Spleen (tissue), 11 donors: ENCODE measurements around the gene KLK14. TPM values are rescaled to one million over a fixed set of nuclear protein-coding genes. Genes with fewer than 3 reads are reported as not detected.

ENCODE experiments used
- DNase-seq: peaks from one replicate; pipeline ENCODE4 v3.0.0-alpha.2; 2020
- H3K27ac ChIP-seq, 8 donors: fragments of 200-600 bp; sonication (generic) in 7 of 8; 1 replicate in 4 of 8; 2 replicates in 4 of 8; pipeline versions ENCODE4 v1.5.0 to v1.8.0; 2016 to 2021; ENCODE audit warnings: inconsistent platforms in 4 of 8, mild to moderate bottlenecking in 4 of 8, moderate library complexity in 1 of 8
- H3K27me3 ChIP-seq, 7 donors: fragments of 200-600 bp; sonication (generic) in 6 of 7; replicated peaks in 1 of 7; 1 replicate in 4 of 7; 2 replicates in 3 of 7; pipeline versions ENCODE4 v1.5.0 to v1.8.0; 2016 to 2021; ENCODE audit warnings: inconsistent platforms in 3 of 7, mild to moderate bottlenecking in 1 of 7
- H3K36me3 ChIP-seq, 6 donors: fragments of 200-600 bp; sonication (generic) in 5 of 6; 1 replicate in 4 of 6; 2 replicates in 2 of 6; pipeline versions ENCODE4 v1.5.0 to v1.8.0; 2016 to 2021; ENCODE audit warnings: inconsistent platforms in 2 of 6
- H3K4me1 ChIP-seq, 6 donors: fragments of 200-600 bp; sonication (generic) in 5 of 6; 1 replicate in 3 of 6; 2 replicates in 3 of 6; pipeline versions ENCODE4 v1.5.0 to v1.8.0; 2016 to 2021; ENCODE audit warnings: inconsistent platforms in 3 of 6
- H3K4me3 ChIP-seq, 8 donors: fragments of 200-600 bp; sonication (generic) in 7 of 8; 1 replicate in 4 of 8; 2 replicates in 4 of 8; pipeline versions ENCODE4 v1.5.0 to v1.8.0; 2016 to 2021; ENCODE audit warnings: inconsistent platforms in 4 of 8, mild to moderate bottlenecking in 4 of 8, moderate library complexity in 2 of 8
- H3K9me3 ChIP-seq, 8 donors: fragments of 200-600 bp; sonication (generic) in 7 of 8; 1 replicate in 4 of 8; 2 replicates in 4 of 8; pipeline versions ENCODE4 v1.5.0 to v1.8.0; 2016 to 2021; ENCODE audit warnings: inconsistent platforms in 4 of 8
- POLR2A ChIP-seq, 3 donors: fragments of 450-650 bp; IDR thresholded peaks; one replicate each; pipeline ENCODE4 v1.5.1; 2017; ENCODE audit warnings: antibody characterized with exemption in 3 of 3, mild to moderate bottlenecking in 1 of 3
- POLR2AphosphoS5 ChIP-seq, 3 donors: sonication (generic); formaldehyde crosslinking; IDR thresholded peaks; one replicate each; pipeline ENCODE4 v1.5.1; 2017; ENCODE audit warnings: antibody characterized with exemption in 3 of 3
- WGBS, 5 donors: extraction: QIAGEN DNeasy Blood & Tissue Kit in 3 of 5; methylation state at CpG; one replicate each; pipeline versions ENCODE4 v1.1.5 to v1.1.7; 2013 to 2018; 5-methylcytosine and 5-hydroxymethylcytosine counted together
- intact Hi-C: fragments of 100-400 bp; cut with DNase I; formaldehyde crosslinking; loops from one replicate; pipeline ENCODE4 v1.15.0; 2023; ENCODE audit warnings: low total_unique reads
- polyA plus RNA-seq, 3 donors: library from polyadenylated mRNA; stranded (reverse); fragments of 200-250 nt; gene quantifications; one replicate each; pipeline ENCODE4 v1.2.1, GENCODE V29; 2013
- total RNA-seq, 7 donors: library from RNA; depleted of rRNA in 3 of 7; stranded (reverse); fragments of >200 nt in 3 of 7; fragmentation: NEBNext Ultra II Directional in 4 of 7; extraction: Animal tissue kit (Norgen Biotek cat#: 25700) in 4 of 7; gene quantifications; one replicate each; pipeline versions ENCODE4 v1.1.0 to v1.2.1, GENCODE V29; 2016 to 2021
- TF ChIP-seq, protein P1 (sequence below), 11 experiments: fragments of 200-600 bp in 7 of 11; fragments of 450-650 bp in 4 of 11; sonication (generic) in 4 of 11; IDR thresholded peaks in 8 of 11; conservative IDR thresholded peaks in 3 of 11; 1 replicate in 7 of 11; 2 replicates in 4 of 11; pipeline versions ENCODE4 v1.4.0 to v1.8.0; 2016 to 2021; ENCODE audit warnings: antibody characterized with exemption in 11 of 11, inconsistent platforms in 4 of 11, mild to moderate bottlenecking in 1 of 11
- donor health status: healthy with polysubstance abuse.
- donor health status: DM: no; HTN: no; CAD: no; lungs with moderate emphysema.
- donor health status: DM: no; HTN: no; CAD: no.
- donor health status: Bipolar disorder and iron deficiency.
- donor health status: healthy.
- donor health status: DM: no; HTN: no; CAD: no.
- donor health status: DM: yes; HTN: yes; CAD: no.

The KLK14 gene
- total and polyA plus RNA-seq, 10 donors = 0.12 to 0.63 (median 0.33) TPM; not detected in 5

DNA sequence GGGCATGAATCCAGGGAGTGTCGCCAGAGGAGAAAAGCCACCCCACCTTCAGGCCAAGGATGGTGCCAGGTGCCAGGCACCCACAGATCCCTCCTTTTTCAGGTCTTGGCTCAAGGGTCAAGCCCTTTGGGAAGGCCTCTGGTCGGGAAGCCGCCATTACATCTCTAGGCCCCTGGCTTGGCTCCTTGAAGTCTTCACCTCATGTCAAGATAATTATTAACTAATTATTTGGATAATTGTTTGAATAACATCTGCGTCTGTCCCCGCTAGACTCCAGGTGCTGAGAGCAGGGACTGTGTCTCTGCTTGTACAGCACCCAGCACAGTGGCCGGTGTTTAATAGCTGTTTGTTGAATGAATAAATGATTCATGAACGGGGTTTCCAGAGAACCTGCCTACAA is 19.0 kb downstream of the KLK14 start:
- WGBS, 5 donors = 93 to 97% (median 95%) methylated on average over 7 of the region's 7 CpGs
- H3K4me3 ChIP-seq = no peak overlapping the region
- no peaks in the 10 kb centered on the region for H3K9me3 ChIP-seq
- H3K36me3 ChIP-seq = no peaks in the 10 kb centered on the region
- peaks cover 0 to 80% (median 25%) of the 10 kb centered on the region in 7 donors for H3K27me3 ChIP-seq
- peaks cover 0 to 11% (median 6%) of the 10 kb centered on the region in 6 donors for H3K4me1 ChIP-seq
- intact Hi-C loops = no loop called here
- TF ChIP-seq, protein P1, sequence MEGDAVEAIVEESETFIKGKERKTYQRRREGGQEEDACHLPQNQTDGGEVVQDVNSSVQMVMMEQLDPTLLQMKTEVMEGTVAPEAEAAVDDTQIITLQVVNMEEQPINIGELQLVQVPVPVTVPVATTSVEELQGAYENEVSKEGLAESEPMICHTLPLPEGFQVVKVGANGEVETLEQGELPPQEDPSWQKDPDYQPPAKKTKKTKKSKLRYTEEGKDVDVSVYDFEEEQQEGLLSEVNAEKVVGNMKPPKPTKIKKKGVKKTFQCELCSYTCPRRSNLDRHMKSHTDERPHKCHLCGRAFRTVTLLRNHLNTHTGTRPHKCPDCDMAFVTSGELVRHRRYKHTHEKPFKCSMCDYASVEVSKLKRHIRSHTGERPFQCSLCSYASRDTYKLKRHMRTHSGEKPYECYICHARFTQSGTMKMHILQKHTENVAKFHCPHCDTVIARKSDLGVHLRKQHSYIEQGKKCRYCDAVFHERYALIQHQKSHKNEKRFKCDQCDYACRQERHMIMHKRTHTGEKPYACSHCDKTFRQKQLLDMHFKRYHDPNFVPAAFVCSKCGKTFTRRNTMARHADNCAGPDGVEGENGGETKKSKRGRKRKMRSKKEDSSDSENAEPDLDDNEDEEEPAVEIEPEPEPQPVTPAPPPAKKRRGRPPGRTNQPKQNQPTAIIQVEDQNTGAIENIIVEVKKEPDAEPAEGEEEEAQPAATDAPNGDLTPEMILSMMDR (IDR thresholded peaks at IDR 0.05 in 8 of 11, conservative IDR thresholded peaks at IDR 0.05 in 3 of 11) = no peak
- no peak for TF ChIP-seq POLR2AphosphoS5 (IDR thresholded peaks at IDR 0.05)
- TF ChIP-seq POLR2A (IDR thresholded peaks at IDR 0.05) = no peak
- no peak for DNase-seq
- H3K27ac ChIP-seq = no peak overlapping the region

DNA sequence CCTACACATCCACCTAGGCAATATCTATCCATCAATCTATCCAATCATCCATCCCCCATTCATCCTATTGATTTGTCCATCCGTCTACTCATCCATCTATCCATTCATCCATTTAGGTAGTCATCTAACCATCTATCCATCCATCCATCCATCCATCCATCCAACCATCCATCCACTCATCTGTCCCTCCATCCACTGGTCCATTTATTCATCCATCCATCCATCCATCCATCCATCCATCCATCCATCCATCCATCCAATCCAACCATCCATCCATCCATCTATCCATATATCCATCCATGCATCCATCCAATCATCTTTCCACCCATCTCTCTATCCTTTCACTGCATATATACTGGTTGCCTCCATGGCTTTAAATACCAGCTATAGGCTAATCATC is 21.7 kb downstream of the KLK14 start:
- no peak for DNase-seq
- no peak overlapping the region for H3K27ac ChIP-seq
- H3K9me3 ChIP-seq = no peaks in the 10 kb centered on the region
- peaks cover 0 to 65% (median 24%) of the 10 kb centered on the region in 7 donors for H3K27me3 ChIP-seq
- no peaks in the 10 kb centered on the region for H3K36me3 ChIP-seq
- H3K4me3 ChIP-seq = no peak overlapping the region
- peaks cover 0 to 11% (median 6%) of the 10 kb centered on the region in 6 donors for H3K4me1 ChIP-seq
- TF ChIP-seq POLR2AphosphoS5 (IDR thresholded peaks at IDR 0.05) (no peak), POLR2A (IDR thresholded peaks at IDR 0.05) (no peak)
- TF ChIP-seq, protein P1 (IDR thresholded peaks at IDR 0.05 in 8 of 11, conservative IDR thresholded peaks at IDR 0.05 in 3 of 11) = no peak
- 0 to 81% (median 0%) methylated on average over 1 of the region's 1 CpG for WGBS, 5 donors
- intact Hi-C loops = no loop called here

DNA sequence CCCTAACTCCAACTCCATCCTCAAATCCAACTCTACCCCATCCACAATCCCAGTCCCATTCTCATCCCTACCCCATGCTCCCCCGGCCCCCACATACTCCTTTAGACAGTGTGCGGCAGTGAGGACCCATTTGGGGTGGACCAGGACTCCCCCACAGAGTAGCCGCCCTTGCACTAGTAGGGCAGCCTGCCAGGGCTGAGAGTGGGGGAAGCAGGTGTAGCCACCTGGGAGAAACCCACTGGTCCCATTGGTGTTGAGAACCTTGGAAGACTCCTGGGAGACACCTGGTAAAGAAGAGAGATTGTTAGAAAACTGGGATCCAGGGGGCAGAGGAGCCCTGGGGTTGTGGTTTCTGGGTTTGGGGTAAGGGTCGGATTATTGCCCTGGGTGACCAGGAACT is 22.4 kb downstream of the KLK14 start:
- H3K27ac ChIP-seq = no peak overlapping the region
- no peak overlapping the region for H3K4me3 ChIP-seq
- H3K36me3 ChIP-seq = no peaks in the 10 kb centered on the region
- WGBS, 5 donors = 59 to 83% (median 64%) methylated on average over 4 of the region's 4 CpGs
- H3K27me3 ChIP-seq = peaks cover 0 to 59% (median 19%) of the 10 kb centered on the region in 7 donors
- H3K9me3 ChIP-seq = no peaks in the 10 kb centered on the region
- no peak for DNase-seq
- TF ChIP-seq POLR2A (IDR thresholded peaks at IDR 0.05) (no peak), POLR2AphosphoS5 (IDR thresholded peaks at IDR 0.05) (no peak)
- TF ChIP-seq, protein P1 (IDR thresholded peaks at IDR 0.05 in 8 of 11, conservative IDR thresholded peaks at IDR 0.05 in 3 of 11) = no peak
- intact Hi-C loops = no loop called here
- H3K4me1 ChIP-seq = peaks cover 0 to 10% (median 6%) of the 10 kb centered on the region in 6 donors

DNA sequence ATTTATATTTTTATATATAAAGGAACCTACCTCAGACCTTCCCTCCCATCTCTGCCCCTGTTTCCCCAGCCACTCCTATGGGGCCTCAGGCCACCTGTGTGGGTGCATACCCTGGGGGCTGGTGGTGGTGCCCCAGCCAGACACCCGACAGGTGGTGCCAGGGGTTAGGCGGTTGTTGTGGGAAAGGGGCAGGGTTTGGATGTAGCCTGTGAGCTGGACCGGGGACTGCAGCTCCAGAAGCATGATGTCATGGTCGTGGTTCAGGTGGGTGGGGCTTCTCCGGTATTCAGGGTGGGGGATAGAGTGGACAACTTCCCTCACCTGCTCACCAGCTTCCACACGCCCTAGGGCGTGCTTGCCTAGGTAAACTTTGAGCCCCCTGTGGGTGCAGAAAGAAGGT is 23.0 kb downstream of the KLK14 start:
- WGBS, 5 donors = 71 to 83% (median 76%) methylated on average over 7 of the region's 7 CpGs
- Histone ChIP-seq H3K27ac (no peak overlapping the region), H3K4me1 (peaks cover 0 to 4% (median 2%) of the 10 kb centered on the region in 6 donors), H3K4me3 (no peak overlapping the region), H3K36me3 (no peaks in the 10 kb centered on the region), H3K27me3 (peaks cover 0 to 59% (median 13%) of the 10 kb centered on the region in 7 donors), H3K9me3 (no peaks in the 10 kb centered on the region)
- TF ChIP-seq, protein P1 (IDR thresholded peaks at IDR 0.05 in 8 of 11, conservative IDR thresholded peaks at IDR 0.05 in 3 of 11) = no peak
- no peak for TF ChIP-seq POLR2AphosphoS5 (IDR thresholded peaks at IDR 0.05)
- no peak for TF ChIP-seq POLR2A (IDR thresholded peaks at IDR 0.05)
- intact Hi-C loops = no loop called here
- no peak for DNase-seq
